Prostate gland (tissue), 2 donors: Measurements from ENCODE around the gene IFI27L2.
"Not testable (repeated sequence)": the region's sequence is repeated elsewhere in the genome, so short reads cannot be mapped to it uniquely, and the experiment has no call there.

ENCODE experiments used
- POLR2A ChIP-seq: fragments of 450-650 bp; IDR thresholded peaks from one replicate; pipeline ENCODE4 v1.6.1; 2016; ENCODE audit warnings: antibody characterized with exemption, mild to moderate bottlenecking
- POLR2AphosphoS5 ChIP-seq: sonication (generic); formaldehyde crosslinking; IDR thresholded peaks from one replicate; pipeline ENCODE4 v1.6.1; 2017; ENCODE audit warnings: antibody characterized with exemption
- TF ChIP-seq, protein P1 (sequence below), 4 experiments: fragments of 200-600 bp in 2 of 4; fragments of 450-650 bp in 2 of 4; sonication (generic) in 2 of 4; IDR thresholded peaks; 1 replicate in 3 of 4; 2 replicates in 1 of 4; pipeline ENCODE4 v1.5.1; 2016 to 2019; ENCODE audit warnings: antibody characterized with exemption in 4 of 4, mild to moderate bottlenecking in 2 of 4, moderate library complexity in 2 of 4

- TF ChIP-seq, protein P1, sequence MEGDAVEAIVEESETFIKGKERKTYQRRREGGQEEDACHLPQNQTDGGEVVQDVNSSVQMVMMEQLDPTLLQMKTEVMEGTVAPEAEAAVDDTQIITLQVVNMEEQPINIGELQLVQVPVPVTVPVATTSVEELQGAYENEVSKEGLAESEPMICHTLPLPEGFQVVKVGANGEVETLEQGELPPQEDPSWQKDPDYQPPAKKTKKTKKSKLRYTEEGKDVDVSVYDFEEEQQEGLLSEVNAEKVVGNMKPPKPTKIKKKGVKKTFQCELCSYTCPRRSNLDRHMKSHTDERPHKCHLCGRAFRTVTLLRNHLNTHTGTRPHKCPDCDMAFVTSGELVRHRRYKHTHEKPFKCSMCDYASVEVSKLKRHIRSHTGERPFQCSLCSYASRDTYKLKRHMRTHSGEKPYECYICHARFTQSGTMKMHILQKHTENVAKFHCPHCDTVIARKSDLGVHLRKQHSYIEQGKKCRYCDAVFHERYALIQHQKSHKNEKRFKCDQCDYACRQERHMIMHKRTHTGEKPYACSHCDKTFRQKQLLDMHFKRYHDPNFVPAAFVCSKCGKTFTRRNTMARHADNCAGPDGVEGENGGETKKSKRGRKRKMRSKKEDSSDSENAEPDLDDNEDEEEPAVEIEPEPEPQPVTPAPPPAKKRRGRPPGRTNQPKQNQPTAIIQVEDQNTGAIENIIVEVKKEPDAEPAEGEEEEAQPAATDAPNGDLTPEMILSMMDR (IDR thresholded peaks at IDR 0.05) = not testable (repeated sequence)
- TF ChIP-seq POLR2AphosphoS5, POLR2A: not testable (repeated sequence)
These were observed 26.7 kb upstream of the IFI27L2 start for GRCh38 chr14:94156143-94156542.
